Activated CD8-positive, alpha-beta memory T cell treated with anti-CD3 and anti-CD28 coated beads for 1 hour (primary cell): ENCODE data around the gene CMSS1.

Experiments
- DNase-seq, 2 donors: peaks; one replicate each; pipeline ENCODE4 v3.0.0-alpha.2; 2020; ENCODE audit warnings: low read depth in 1 of 2; ENCODE audit errors: extremely low read depth in 1 of 2

CMSS1 gene

GRCh38 chr3:100010087-100010417 lies 192.4 kb downstream of the CMSS1 start:
- DNase-seq, result no peak

GRCh38 chr3:100018806-100019205 lies 201.1 kb downstream of the CMSS1 start:
- DNase-seq, result no peak

- DNase-seq, result no peak
Measured at GRCh38 chr3:100019719-100020118, 202.1 kb downstream of the CMSS1 start.

GRCh38 chr3:100020876-100021644 lies 203.4 kb downstream of the CMSS1 start:
- no peak for DNase-seq

- no peak for DNase-seq
Measured at GRCh38 chr3:100022506-100022905, 204.8 kb downstream of the CMSS1 start.

GRCh38 chr3:100023150-100023549 lies 205.5 kb downstream of the CMSS1 start:
- no peak for DNase-seq

- DNase-seq, result no peak
Measured at GRCh38 chr3:100023595-100023994, 205.9 kb downstream of the CMSS1 start.

GRCh38 chr3:100024520-100025303 lies 207.1 kb downstream of the CMSS1 start:
- no peak for DNase-seq

GRCh38 chr3:100027321-100027720 lies 209.7 kb downstream of the CMSS1 start:
- no peak for DNase-seq

GRCh38 chr3:100029052-100029451 lies 211.4 kb downstream of the CMSS1 start:
- no peak for DNase-seq

- no peak for DNase-seq
Measured at GRCh38 chr3:100029689-100030088, 212.0 kb downstream of the CMSS1 start.

- DNase-seq, result no peak
Measured at GRCh38 chr3:100030346-100030745, 212.7 kb downstream of the CMSS1 start.

- DNase-seq, result no peak
Measured at GRCh38 chr3:100030914-100031425, 213.3 kb downstream of the CMSS1 start.

GRCh38 chr3:100032243-100032642 lies 214.6 kb downstream of the CMSS1 start:
- no peak for DNase-seq

GRCh38 chr3:100033184-100033583 lies 215.5 kb downstream of the CMSS1 start:
- no peak for DNase-seq

- DNase-seq, result no peak
Measured at GRCh38 chr3:100033903-100034471, 216.3 kb downstream of the CMSS1 start.

GRCh38 chr3:100039075-100039474 lies 221.4 kb downstream of the CMSS1 start:
- DNase-seq, result no peak

- DNase-seq, result no peak
Measured at GRCh38 chr3:100040451-100041225, 223.0 kb downstream of the CMSS1 start.

- DNase-seq, result no peak
Measured at GRCh38 chr3:100041328-100041749, 223.7 kb downstream of the CMSS1 start.

GRCh38 chr3:100042166-100042981 lies 224.7 kb downstream of the CMSS1 start:
- DNase-seq, result no peak
